H1 (cell line): ENCODE data around the gene SERINC1.

Experiments used
- CEBPB ChIP-seq: IDR thresholded peaks from 2 replicates; pipeline ENCODE4 v1.6.1; 2012; ENCODE audit warnings: low read depth, low read length
- CHD2 ChIP-seq: IDR thresholded peaks from 2 replicates; pipeline ENCODE4 v1.6.1; 2012; ENCODE audit warnings: low read length, improper control_type of control experiment
- EP300 ChIP-seq, 2 experiments: IDR thresholded peaks; 1 replicate in 1 of 2; 2 replicates in 1 of 2; pipeline ENCODE4 v1.6.1; 2011 to 2012; ENCODE audit warnings: low read depth in 2 of 2, low read length in 2 of 2, mild to moderate bottlenecking in 2 of 2, borderline replicate concordance in 1 of 2, inconsistent platforms in 1 of 2, moderate library complexity in 1 of 2
- TF ChIP-seq, protein P1 (sequence below), 3 experiments: IDR thresholded peaks; 1 replicate in 2 of 3; 2 replicates in 1 of 3; pipeline versions ENCODE4 v1.5.1 to v1.6.1; 2011; ENCODE audit warnings: low read length in 3 of 3, mild to moderate bottlenecking in 3 of 3, inconsistent platforms in 2 of 3, low read depth in 1 of 3, moderate library complexity in 1 of 3; ENCODE audit not compliant: insufficient read depth in 1 of 3; ENCODE audit errors: control extremely low read depth in 1 of 3

- TF ChIP-seq EP300 (IDR thresholded peaks at IDR 0.05; ENCODE audit: borderline replicate concordance in 1 of 2, low read depth in 2 of 2, low read length in 2 of 2) (no peak), CEBPB (no peak), CHD2 (no peak)
- TF ChIP-seq, protein P1, sequence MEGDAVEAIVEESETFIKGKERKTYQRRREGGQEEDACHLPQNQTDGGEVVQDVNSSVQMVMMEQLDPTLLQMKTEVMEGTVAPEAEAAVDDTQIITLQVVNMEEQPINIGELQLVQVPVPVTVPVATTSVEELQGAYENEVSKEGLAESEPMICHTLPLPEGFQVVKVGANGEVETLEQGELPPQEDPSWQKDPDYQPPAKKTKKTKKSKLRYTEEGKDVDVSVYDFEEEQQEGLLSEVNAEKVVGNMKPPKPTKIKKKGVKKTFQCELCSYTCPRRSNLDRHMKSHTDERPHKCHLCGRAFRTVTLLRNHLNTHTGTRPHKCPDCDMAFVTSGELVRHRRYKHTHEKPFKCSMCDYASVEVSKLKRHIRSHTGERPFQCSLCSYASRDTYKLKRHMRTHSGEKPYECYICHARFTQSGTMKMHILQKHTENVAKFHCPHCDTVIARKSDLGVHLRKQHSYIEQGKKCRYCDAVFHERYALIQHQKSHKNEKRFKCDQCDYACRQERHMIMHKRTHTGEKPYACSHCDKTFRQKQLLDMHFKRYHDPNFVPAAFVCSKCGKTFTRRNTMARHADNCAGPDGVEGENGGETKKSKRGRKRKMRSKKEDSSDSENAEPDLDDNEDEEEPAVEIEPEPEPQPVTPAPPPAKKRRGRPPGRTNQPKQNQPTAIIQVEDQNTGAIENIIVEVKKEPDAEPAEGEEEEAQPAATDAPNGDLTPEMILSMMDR (IDR thresholded peaks at IDR 0.05; ENCODE audit: control extremely low read depth in 1 of 3, insufficient read depth in 1 of 3, low read depth in 1 of 3, low read length in 3 of 3) = no peak
Observed at GRCh38 chr6:122401104-122401503, 70.5 kb downstream of the SERINC1 start.
